ENCODE data around the gene FGF12.

DNA sequence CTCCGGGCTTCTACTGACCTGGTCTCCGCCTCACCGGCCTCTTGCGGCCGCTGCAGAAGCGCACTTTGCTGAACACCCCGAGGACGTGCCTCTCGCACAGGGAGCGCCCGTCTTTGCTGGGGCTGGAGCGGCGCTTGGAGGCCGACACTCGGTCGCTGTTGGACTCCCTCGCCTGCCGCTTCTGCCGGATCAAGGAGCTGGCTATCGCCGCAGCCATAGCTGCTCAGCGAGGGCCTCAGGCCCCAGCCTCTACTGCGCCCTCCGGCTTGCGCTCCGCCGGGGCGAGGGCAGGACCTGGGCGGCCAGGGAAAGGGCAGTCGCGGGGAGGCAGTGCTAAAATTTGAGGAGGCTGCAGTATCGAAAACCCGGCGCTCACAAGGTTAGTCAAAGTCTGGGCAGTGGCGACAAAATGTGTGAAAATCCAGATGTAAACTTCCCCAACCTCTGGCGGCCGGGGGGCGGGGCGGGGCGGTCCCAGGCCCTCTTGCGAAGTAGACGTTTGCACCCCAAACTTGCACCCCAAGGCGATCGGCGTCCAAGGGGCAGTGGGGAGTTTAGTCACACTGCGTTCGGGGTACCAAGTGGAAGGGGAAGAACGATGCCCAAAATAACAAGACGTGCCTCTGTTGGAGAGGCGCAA, 319.2 kb downstream of the FGF12 start:
- TF ChIP-seq, protein P1, sequence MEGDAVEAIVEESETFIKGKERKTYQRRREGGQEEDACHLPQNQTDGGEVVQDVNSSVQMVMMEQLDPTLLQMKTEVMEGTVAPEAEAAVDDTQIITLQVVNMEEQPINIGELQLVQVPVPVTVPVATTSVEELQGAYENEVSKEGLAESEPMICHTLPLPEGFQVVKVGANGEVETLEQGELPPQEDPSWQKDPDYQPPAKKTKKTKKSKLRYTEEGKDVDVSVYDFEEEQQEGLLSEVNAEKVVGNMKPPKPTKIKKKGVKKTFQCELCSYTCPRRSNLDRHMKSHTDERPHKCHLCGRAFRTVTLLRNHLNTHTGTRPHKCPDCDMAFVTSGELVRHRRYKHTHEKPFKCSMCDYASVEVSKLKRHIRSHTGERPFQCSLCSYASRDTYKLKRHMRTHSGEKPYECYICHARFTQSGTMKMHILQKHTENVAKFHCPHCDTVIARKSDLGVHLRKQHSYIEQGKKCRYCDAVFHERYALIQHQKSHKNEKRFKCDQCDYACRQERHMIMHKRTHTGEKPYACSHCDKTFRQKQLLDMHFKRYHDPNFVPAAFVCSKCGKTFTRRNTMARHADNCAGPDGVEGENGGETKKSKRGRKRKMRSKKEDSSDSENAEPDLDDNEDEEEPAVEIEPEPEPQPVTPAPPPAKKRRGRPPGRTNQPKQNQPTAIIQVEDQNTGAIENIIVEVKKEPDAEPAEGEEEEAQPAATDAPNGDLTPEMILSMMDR (IDR thresholded peaks at IDR 0.05), result no peak
- no peak for TF ChIP-seq ZFX (IDR thresholded peaks at IDR 0.05; ENCODE audit: borderline replicate concordance)
